Measurements from ENCODE around the gene SPATA24.

SPATA24 gene

DNA sequence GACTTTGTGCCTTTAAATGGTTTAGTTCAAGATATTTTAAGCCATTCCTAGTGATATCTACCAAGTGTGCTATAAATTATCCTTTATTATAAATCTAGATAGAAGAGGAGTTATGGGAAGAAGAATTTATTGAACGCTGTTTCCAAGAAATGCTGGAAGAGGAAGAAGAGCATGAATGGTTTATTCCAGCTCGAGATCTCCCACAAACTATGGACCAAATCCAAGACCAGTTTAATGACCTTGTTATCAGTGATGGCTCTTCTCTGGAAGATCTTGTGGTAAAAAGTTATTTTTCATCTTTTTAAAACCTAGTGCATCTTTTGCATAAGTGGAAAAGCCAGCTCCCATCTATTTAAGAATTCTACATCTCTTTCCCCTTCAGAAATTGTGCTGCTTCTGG, 39.4 kb downstream of the SPATA24 start:
- peaks cover 8% of the 10 kb centered on the region; the same call in 1 of the 2 replicates for H3K36me3 ChIP-seq (replicated peaks; ENCODE audit: insufficient read depth, low read length)
- H3K9ac ChIP-seq (ENCODE audit: low read length): no peak overlapping the region
- no peak overlapping the region for H3K4me2 ChIP-seq (ENCODE audit: low read depth, low read length)
- H3K27me3 ChIP-seq (replicated peaks; ENCODE audit: insufficient read depth, low read length): no peaks in the 10 kb centered on the region
- H4K20me1 ChIP-seq (ENCODE audit: insufficient read depth, low read length): no peaks in the 10 kb centered on the region; the same call in 1 of the 2 replicates
- no peaks in the 10 kb centered on the region for H3K4me1 ChIP-seq (ENCODE audit: low read length)
- H3K9me3 ChIP-seq (replicated peaks; ENCODE audit: insufficient read depth, low read length): no peaks in the 10 kb centered on the region
- no peaks in the 10 kb centered on the region for H3K9me2 ChIP-seq (replicated peaks; ENCODE audit: insufficient read depth, low read length)
- no peak overlapping the region for H3K4me3 ChIP-seq (ENCODE audit: low read length)
- peaks cover 37% of the 10 kb centered on the region for H3K79me2 ChIP-seq (ENCODE audit: low read length)
- H3F3A ChIP-seq (ENCODE audit: insufficient read depth, low read length): no peaks in the 10 kb centered on the region; the same call in 1 of the 2 replicates
- TF ChIP-seq, protein P1, sequence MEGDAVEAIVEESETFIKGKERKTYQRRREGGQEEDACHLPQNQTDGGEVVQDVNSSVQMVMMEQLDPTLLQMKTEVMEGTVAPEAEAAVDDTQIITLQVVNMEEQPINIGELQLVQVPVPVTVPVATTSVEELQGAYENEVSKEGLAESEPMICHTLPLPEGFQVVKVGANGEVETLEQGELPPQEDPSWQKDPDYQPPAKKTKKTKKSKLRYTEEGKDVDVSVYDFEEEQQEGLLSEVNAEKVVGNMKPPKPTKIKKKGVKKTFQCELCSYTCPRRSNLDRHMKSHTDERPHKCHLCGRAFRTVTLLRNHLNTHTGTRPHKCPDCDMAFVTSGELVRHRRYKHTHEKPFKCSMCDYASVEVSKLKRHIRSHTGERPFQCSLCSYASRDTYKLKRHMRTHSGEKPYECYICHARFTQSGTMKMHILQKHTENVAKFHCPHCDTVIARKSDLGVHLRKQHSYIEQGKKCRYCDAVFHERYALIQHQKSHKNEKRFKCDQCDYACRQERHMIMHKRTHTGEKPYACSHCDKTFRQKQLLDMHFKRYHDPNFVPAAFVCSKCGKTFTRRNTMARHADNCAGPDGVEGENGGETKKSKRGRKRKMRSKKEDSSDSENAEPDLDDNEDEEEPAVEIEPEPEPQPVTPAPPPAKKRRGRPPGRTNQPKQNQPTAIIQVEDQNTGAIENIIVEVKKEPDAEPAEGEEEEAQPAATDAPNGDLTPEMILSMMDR (IDR thresholded peaks at IDR 0.05; ENCODE audit: low read length): no peak
- TF ChIP-seq EZH2phosphoT487 (IDR thresholded peaks at IDR 0.05; ENCODE audit: low read length) (no peak), EZH2 (optimal IDR thresholded peaks at IDR 0.05; ENCODE audit: low read depth, low read length) (no peak)
- no peak overlapping the region for H3K27ac ChIP-seq (ENCODE audit: low read length)
- H2AFZ ChIP-seq (ENCODE audit: low read length): no peak overlapping the region
- DNase-seq: no peak

DNA sequence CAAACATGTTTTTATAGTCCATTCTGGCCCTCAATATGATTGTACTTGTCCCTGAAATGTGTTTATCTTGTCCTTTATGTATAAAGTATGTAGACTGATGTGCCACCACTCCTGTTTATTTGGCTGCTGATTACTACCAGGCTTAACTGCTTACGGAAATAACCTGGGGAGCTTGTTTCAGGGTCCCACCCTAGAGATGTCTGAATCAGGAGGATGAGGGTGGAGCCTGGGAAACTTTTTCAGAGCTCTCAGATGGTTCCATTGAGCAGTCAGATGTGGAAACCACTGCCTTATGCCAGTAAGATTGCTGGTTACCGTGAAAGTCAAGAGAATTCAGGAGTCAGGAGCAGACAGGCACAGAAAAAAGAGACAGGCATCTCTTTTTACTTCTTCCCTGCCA, 40.0 kb downstream of the SPATA24 start:
- Histone ChIP-seq H3K4me3 (ENCODE audit: low read length) (no peak overlapping the region), H3K27me3 (replicated peaks; ENCODE audit: insufficient read depth, low read length) (no peaks in the 10 kb centered on the region), H3F3A (ENCODE audit: insufficient read depth, low read length) (no peaks in the 10 kb centered on the region; the same call in 1 of the 2 replicates), H3K27ac (ENCODE audit: low read length) (no peak overlapping the region), H3K4me2 (ENCODE audit: low read depth, low read length) (no peak overlapping the region), H3K9ac (ENCODE audit: low read length) (no peak overlapping the region), H4K20me1 (ENCODE audit: insufficient read depth, low read length) (no peaks in the 10 kb centered on the region; the same call in 1 of the 2 replicates), H3K9me3 (replicated peaks; ENCODE audit: insufficient read depth, low read length) (no peaks in the 10 kb centered on the region), H2AFZ (ENCODE audit: low read length) (no peak overlapping the region), H3K79me2 (ENCODE audit: low read length) (peaks cover 42% of the 10 kb centered on the region), H3K4me1 (ENCODE audit: low read length) (no peaks in the 10 kb centered on the region), H3K9me2 (replicated peaks; ENCODE audit: insufficient read depth, low read length) (no peaks in the 10 kb centered on the region), H3K36me3 (replicated peaks; ENCODE audit: insufficient read depth, low read length) (peaks cover 8% of the 10 kb centered on the region; the same call in 1 of the 2 replicates)
- no peak for DNase-seq
- TF ChIP-seq EZH2phosphoT487 (IDR thresholded peaks at IDR 0.05; ENCODE audit: low read length): no peak
- TF ChIP-seq, protein P1 (IDR thresholded peaks at IDR 0.05; ENCODE audit: low read length): no peak
- no peak for TF ChIP-seq EZH2 (optimal IDR thresholded peaks at IDR 0.05; ENCODE audit: low read depth, low read length)

DNA sequence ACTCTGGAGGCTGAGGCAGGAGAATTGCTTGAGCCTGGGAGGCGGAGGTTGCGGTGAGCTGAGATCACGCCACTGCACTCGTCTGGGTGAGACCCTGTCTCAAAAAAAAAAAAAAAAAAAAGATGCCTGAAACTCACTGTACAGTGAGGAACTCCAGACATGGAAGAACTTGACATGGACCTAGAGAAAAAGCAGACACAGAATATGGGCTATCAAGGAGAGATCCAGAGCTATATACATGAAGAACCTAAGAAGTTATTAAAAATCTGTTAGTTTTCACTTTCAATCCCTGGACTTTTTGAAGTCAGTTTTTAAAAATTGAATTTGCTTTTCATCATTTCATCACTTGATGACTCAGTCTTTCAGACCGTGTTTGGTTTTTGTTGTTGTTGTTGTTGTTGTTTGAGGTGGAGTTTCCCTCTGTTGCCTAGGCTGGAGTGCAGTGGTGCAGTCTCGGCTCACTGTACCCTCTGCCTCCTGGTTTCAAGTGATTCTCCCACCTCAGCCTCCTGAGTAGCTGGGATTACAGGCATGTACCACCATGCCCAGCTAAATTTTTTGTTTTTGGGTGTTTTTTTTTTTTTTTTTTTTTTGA, 42.0 kb downstream of the SPATA24 start:
- H3K36me3 ChIP-seq (replicated peaks; ENCODE audit: insufficient read depth, low read length): peaks cover 4% of the 10 kb centered on the region; the same call in 1 of the 2 replicates
- no peaks in the 10 kb centered on the region for H3K9me3 ChIP-seq (replicated peaks; ENCODE audit: insufficient read depth, low read length)
- H3K4me1 ChIP-seq (ENCODE audit: low read length): no peaks in the 10 kb centered on the region
- TF ChIP-seq EZH2phosphoT487 (IDR thresholded peaks at IDR 0.05; ENCODE audit: low read length) (no peak), EZH2 (optimal IDR thresholded peaks at IDR 0.05; ENCODE audit: low read depth, low read length) (no peak)
- TF ChIP-seq, protein P1 (IDR thresholded peaks at IDR 0.05; ENCODE audit: low read length): no peak
- H3K9ac ChIP-seq (ENCODE audit: low read length): no peak overlapping the region
- peaks cover 3% of the 10 kb centered on the region for H4K20me1 ChIP-seq (ENCODE audit: insufficient read depth, low read length)
- H3K27ac ChIP-seq (ENCODE audit: low read length): no peak overlapping the region
- no peak for DNase-seq
- H3F3A ChIP-seq (ENCODE audit: insufficient read depth, low read length): no peaks in the 10 kb centered on the region; the same call in 1 of the 2 replicates
- no peaks in the 10 kb centered on the region for H3K27me3 ChIP-seq (replicated peaks; ENCODE audit: insufficient read depth, low read length)
- H3K79me2 ChIP-seq (ENCODE audit: low read length): peaks cover 62% of the 10 kb centered on the region
- H3K4me2 ChIP-seq (ENCODE audit: low read depth, low read length): no peak overlapping the region
- H2AFZ ChIP-seq (ENCODE audit: low read length): no peak overlapping the region
- no peaks in the 10 kb centered on the region for H3K9me2 ChIP-seq (replicated peaks; ENCODE audit: insufficient read depth, low read length)
- no peak overlapping the region for H3K4me3 ChIP-seq (ENCODE audit: low read length)

Measured in MM.1S (cell line).